Measurements from ENCODE around the gene MTMR1. TPM values are rescaled to one million over a fixed set of nuclear protein-coding genes. Genes with fewer than 3 reads are reported as not detected.

MTMR1 gene
- total RNA-seq, 2 donors from 2014 or later = 16.5 to 18.5 TPM

DNA sequence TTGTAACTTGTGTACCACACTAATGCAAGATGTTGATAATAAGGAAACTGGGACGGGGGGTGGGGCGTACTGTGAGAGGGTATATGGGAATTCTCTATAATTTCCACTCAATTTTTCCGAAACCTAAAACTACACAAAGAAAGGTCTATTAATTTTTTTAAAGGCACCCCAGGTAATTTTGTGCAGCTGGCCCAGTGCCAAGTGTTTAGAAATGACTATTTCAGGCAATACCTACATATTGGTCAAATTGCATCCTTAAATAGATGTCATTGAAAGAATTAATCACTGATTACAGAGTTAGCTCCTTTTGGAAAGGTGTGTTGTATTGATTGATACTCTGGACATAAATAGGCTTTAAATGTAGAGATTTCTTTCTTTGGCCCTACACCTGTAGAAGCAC lies 10.1 kb upstream of the MTMR1 start:
- H3K9me3 Mint-ChIP-seq = peaks cover 47% of the 10 kb centered on the region

DNA sequence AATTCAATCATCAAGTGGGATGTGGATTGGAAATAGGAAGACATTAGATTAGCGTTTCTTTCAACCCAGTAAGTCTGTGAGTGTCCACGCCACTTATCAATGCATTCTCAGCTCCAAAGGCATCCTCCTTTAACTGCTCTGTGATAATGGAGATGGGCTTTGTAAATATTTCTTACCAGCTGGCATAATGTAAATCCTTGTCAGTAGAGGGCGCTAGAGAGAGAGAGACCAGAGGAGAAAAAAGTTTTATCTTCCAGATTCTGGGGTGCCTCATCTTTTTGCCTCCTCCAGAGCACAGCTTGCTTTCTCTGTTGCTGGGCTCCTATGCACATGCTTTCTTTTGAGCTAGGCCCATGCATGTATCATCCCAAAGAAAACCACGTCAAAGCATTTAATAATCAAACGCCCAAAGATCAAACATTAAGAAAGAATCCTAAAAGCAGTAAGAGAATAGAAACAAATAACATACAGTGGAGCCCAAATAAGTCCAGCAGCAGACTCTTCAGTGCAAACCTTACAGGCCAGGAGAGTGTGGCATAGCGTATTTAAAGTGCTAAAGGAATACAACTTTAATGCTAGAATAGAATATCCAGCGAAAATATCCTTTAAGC lies 9.6 kb upstream of the MTMR1 start:
- no peaks in the 10 kb centered on the region for H3K4me1 ChIP-seq (ENCODE audit: control insufficient read depth, insufficient read depth, low read length)
- H3K4me3 ChIP-seq (ENCODE audit: low read length) = no peak overlapping the region
- peaks cover 42% of the 10 kb centered on the region for H3K9me3 Mint-ChIP-seq
- no peak overlapping the region for H3K27ac Mint-ChIP-seq
- no peaks in the 10 kb centered on the region for H3K27me3 Mint-ChIP-seq (ENCODE audit: insufficient read depth)
- H3K27ac ChIP-seq (ENCODE audit: low read depth, low read length) = no peak overlapping the region
- no peaks in the 10 kb centered on the region for H3K27me3 ChIP-seq (ENCODE audit: control insufficient read depth, insufficient read depth, low read length, poor library complexity, severe bottlenecking)
- no peaks in the 10 kb centered on the region for H3K36me3 Mint-ChIP-seq (ENCODE audit: low read depth)
- H3K9me3 ChIP-seq (ENCODE audit: control insufficient read depth, low read length) = no peaks in the 10 kb centered on the region
- no peak overlapping the region for H3K4me3 Mint-ChIP-seq
- TF ChIP-seq, protein P1, sequence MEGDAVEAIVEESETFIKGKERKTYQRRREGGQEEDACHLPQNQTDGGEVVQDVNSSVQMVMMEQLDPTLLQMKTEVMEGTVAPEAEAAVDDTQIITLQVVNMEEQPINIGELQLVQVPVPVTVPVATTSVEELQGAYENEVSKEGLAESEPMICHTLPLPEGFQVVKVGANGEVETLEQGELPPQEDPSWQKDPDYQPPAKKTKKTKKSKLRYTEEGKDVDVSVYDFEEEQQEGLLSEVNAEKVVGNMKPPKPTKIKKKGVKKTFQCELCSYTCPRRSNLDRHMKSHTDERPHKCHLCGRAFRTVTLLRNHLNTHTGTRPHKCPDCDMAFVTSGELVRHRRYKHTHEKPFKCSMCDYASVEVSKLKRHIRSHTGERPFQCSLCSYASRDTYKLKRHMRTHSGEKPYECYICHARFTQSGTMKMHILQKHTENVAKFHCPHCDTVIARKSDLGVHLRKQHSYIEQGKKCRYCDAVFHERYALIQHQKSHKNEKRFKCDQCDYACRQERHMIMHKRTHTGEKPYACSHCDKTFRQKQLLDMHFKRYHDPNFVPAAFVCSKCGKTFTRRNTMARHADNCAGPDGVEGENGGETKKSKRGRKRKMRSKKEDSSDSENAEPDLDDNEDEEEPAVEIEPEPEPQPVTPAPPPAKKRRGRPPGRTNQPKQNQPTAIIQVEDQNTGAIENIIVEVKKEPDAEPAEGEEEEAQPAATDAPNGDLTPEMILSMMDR (conservative IDR thresholded peaks at IDR 0.05) = peak; percentile 78
- H3K36me3 ChIP-seq (ENCODE audit: control insufficient read depth, insufficient read depth, low read length) = no peaks in the 10 kb centered on the region
- no peaks in the 10 kb centered on the region for H3K4me1 Mint-ChIP-seq
- WGBS, 2 experiments (ENCODE audit: insufficient coverage in 1 of 2, insufficient read length in 1 of 2) = 58% methylated on average over 6 of the region's 7 CpGs; no CpG with 5 or more reads in 1 of the 2 experiments
- no peak overlapping the region for H3K9ac ChIP-seq (ENCODE audit: extremely low read depth, low read length, poor library complexity, severe bottlenecking)
- no peak for DNase-seq

More for the DNA sequence above, 10.1 kb upstream of the MTMR1 start:
- H3K4me1 ChIP-seq (ENCODE audit: control insufficient read depth, insufficient read depth, low read length) = no peaks in the 10 kb centered on the region
- H3K9me3 ChIP-seq (ENCODE audit: control insufficient read depth, low read length) = no peaks in the 10 kb centered on the region
- DNase-seq = no peak
- H3K4me3 Mint-ChIP-seq = no peak overlapping the region
- H3K4me3 ChIP-seq (ENCODE audit: low read length) = no peak overlapping the region
- H3K4me1 Mint-ChIP-seq = no peaks in the 10 kb centered on the region
- H3K36me3 ChIP-seq (ENCODE audit: control insufficient read depth, insufficient read depth, low read length) = no peaks in the 10 kb centered on the region
- H3K27me3 Mint-ChIP-seq (ENCODE audit: insufficient read depth) = no peaks in the 10 kb centered on the region
- no CpG with 5 or more reads among the region's 3 CpGs for WGBS, 2 experiments (ENCODE audit: insufficient coverage in 1 of 2, insufficient read length in 1 of 2)
- TF ChIP-seq, protein P1 (conservative IDR thresholded peaks at IDR 0.05) = no peak
- H3K27ac Mint-ChIP-seq = no peak overlapping the region
- H3K36me3 Mint-ChIP-seq (ENCODE audit: low read depth) = no peaks in the 10 kb centered on the region
- H3K9ac ChIP-seq (ENCODE audit: extremely low read depth, low read length, poor library complexity, severe bottlenecking) = no peak overlapping the region
- H3K27ac ChIP-seq (ENCODE audit: low read depth, low read length) = no peak overlapping the region
- H3K27me3 ChIP-seq (ENCODE audit: control insufficient read depth, insufficient read depth, low read length, poor library complexity, severe bottlenecking) = no peaks in the 10 kb centered on the region

DNA sequence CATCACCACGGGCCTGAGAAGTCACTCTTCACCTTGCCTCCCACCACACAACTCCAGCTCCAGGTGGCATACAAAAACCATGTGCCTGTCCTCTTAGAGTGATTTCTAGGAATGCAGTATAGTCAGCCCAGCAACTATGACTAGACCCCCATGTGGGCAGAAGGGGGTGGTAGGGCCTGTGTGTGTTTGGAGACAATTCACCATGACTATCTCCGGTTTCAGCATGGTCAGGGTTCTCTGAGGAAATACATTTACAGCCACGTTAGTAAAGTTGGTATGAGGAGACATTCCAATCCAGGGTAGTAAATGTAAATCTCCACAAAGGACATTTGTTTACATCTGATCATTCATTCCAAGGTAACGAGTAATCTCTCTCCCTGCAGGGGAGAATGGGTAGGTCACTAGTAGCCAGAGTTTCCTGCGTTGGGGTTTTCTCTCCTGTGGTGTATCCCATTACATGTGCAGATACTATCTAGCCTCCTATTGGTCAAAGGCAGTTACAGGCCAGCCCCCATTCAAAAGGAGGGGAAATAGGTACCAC lies 4.2 kb upstream of the MTMR1 start:
- WGBS, 2 experiments (ENCODE audit: insufficient coverage in 1 of 2, insufficient read length in 1 of 2) = 61% methylated on average over 5 of the region's 5 CpGs; no CpG with 5 or more reads in 1 of the 2 experiments
- Mint-ChIP-seq H3K27ac (no peak overlapping the region), H3K36me3 (ENCODE audit: low read depth) (peaks cover 3% of the 10 kb centered on the region), H3K4me3 (no peak overlapping the region), H3K4me1 (peaks cover 5% of the 10 kb centered on the region), H3K27me3 (ENCODE audit: insufficient read depth) (no peaks in the 10 kb centered on the region), H3K9me3 (peaks cover 53% of the 10 kb centered on the region)
- no peak overlapping the region for H3K4me3 ChIP-seq (ENCODE audit: low read length)
- no peaks in the 10 kb centered on the region for H3K27me3 ChIP-seq (ENCODE audit: control insufficient read depth, insufficient read depth, low read length, poor library complexity, severe bottlenecking)
- no peaks in the 10 kb centered on the region for H3K9me3 ChIP-seq (ENCODE audit: control insufficient read depth, low read length)
- no peak overlapping the region for H3K27ac ChIP-seq (ENCODE audit: low read depth, low read length)
- TF ChIP-seq, protein P1 (conservative IDR thresholded peaks at IDR 0.05) = no peak
- peak; percentile 74 for DNase-seq
- H3K9ac ChIP-seq (ENCODE audit: extremely low read depth, low read length, poor library complexity, severe bottlenecking) = peak overlapping the region; percentile 34
- H3K36me3 ChIP-seq (ENCODE audit: control insufficient read depth, insufficient read depth, low read length) = no peaks in the 10 kb centered on the region
- H3K4me1 ChIP-seq (ENCODE audit: control insufficient read depth, insufficient read depth, low read length) = no peaks in the 10 kb centered on the region

Data from endodermal cell (in vitro differentiated cells).